ENCODE measurements around the gene RANBP3.
"Not testable (repeated sequence)": the region's sequence is repeated elsewhere in the genome, so short reads cannot be mapped to it uniquely, and the experiment has no call there.

The RANBP3 gene

DNA sequence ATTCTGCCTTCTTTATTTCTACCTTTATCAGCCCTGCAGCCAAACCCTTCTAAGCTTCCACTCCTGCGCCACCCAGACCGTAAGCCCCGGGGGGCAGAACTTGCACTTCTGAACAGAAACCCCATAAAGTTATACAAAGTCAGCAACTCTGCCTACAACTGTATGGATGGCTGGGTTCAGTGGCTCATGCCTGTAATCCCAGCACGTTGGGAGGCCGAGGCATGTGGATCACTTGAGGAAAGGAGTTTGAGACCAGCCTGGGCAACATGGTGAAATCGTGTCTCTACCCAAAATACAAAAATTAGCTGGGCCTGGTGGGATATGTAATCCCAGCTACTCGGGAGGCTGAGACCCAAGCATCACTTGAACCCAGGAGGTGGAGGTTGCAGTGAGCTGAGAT, 10.4 kb downstream of the RANBP3 start:
- DNase-seq (ENCODE audit: low read depth in 3 of 3), result no peak

GRCh38 chr19:5966941-5967340, 11.0 kb downstream of the RANBP3 start:
- DNase-seq (ENCODE audit: low read depth in 3 of 3), result no peak

GRCh38 chr19:5966215-5966614, 11.7 kb downstream of the RANBP3 start:
- DNase-seq (ENCODE audit: low read depth in 3 of 3), result no peak

- no peak for DNase-seq (ENCODE audit: low read depth in 3 of 3)
These were observed 12.9 kb downstream of the RANBP3 start for GRCh38 chr19:5964816-5965565.

GRCh38 chr19:5963855-5964254, 14.1 kb downstream of the RANBP3 start:
- DNase-seq (ENCODE audit: low read depth in 3 of 3), result no peak

GRCh38 chr19:5963259-5963658, 14.7 kb downstream of the RANBP3 start:
- not testable (repeated sequence) for DNase-seq (ENCODE audit: low read depth in 3 of 3)

GRCh38 chr19:5961969-5962945, 15.7 kb downstream of the RANBP3 start:
- DNase-seq (ENCODE audit: low read depth in 3 of 3), result peak in 2 of 3 donors; percentile 43 to 51

DNA sequence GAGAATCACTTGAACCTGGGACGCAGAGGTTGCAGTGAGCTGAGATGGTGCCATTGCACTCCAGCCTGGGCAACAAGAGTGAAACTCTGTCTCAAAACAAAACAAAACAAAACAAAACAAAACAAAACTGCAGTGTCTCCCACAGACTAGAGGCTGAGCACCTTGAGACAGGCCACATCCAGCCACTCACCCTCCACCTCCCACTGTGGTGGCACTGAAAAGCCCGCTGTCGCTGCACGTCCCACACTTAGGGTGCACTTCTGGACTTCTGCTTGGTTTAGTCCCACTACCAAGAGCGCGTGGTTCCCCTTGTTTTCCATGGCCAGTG, 16.3 kb downstream of the RANBP3 start:
- not testable (repeated sequence) for DNase-seq (ENCODE audit: low read depth in 3 of 3)

DNA sequence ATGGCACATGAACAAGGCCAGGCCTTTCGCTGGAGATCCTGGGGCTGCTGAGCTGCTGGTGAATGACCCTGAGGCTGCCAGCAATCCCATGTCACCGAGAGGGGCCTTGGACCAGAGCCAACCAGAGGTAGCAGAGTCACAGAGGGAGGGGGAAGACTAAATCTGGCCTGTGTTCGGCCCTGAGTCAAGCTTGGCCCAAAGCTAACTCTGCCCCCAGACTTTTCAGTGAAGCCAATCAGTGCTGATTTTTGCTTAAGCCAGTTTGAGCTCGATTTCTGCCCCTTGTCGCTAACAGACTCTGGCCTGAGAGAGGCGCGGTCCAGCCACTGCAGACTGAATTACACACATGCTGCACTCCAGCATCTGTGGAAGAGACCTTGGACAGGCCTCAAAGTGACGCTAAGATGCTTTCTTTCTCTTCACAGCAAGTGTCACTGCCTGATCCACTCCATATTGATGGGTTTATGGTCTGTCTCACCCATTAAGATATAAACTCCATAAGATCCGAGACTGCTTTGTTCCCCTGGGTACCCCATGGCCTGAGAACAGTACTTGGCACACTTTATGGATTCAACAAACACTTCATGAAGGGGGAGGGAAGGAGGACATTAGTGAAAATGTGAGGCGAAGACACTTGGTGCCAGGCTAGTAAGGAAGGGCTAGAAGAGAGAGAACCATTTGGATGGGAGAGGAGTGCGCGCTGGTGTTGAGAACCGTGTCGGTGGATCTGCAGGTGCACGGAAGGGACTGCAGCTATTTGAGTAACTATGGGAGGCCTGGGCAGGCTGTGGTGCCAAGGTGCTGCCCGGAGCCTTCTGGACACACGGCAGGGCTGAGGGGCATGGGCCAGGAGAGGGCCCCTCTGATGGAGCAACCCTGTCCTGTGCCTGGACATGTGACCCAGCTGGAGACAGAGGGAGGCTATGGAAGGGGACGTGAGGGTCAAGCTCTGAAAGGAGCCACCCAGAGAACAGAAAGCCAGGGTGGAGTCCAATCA, 17.6 kb downstream of the RANBP3 start:
- DNase-seq (ENCODE audit: low read depth in 3 of 3), result no peak

DNA sequence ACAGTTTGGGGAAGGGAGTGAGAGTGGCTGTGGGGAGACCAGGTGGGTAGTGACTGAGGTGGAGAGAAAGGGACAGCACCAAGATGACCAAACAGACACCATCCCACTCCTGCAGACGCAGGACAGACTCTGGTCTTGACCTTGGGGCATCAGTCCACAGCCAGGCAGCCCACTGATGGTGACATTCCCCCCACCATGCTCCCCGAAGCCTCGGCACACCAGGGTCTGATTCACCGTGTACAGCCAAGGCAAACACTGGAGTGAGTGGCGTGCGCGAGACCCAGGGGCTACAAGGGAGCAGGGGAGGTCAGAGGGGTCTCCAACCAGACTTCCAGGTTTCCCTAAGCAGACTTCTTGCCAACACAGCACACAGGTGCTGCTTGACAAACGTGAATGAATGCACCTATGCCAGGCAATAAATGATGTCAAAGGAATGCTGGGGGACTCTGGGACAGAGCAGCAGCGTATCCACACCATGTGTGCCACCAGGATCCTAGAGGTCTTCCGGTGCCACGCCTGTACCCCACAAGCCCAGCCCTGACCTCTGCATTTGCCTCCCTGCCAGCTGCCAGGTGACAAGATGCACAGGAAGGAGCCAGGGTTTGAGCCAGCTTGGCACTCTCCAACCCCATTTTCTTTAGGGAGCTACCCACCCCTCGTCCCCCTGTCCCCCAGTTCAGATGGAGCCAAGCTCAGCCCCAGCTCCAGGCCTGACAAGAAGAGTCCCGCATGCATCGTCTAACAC, 18.5 kb downstream of the RANBP3 start:
- DNase-seq (ENCODE audit: low read depth in 3 of 3), result no peak

DNA sequence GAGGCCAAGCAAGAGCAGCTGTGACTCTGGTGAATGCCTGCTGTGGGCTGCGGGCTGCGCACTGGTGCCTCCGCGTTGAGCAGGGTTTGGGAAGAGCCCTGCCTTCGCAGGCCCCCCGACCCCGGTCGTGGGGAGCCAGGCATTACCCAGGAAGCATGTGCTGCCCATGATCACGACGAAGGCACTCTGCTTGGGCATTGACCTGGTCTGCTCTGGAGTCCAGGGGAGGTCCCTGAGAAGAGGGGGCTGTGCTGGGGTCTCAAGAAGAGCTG, 19.2 kb downstream of the RANBP3 start:
- DNase-seq (ENCODE audit: low read depth in 3 of 3), result no peak

GRCh38 chr19:5958074-5958850, 19.7 kb downstream of the RANBP3 start:
- DNase-seq (ENCODE audit: low read depth in 3 of 3), result no peak

GRCh38 chr19:5957170-5957569, 20.8 kb downstream of the RANBP3 start:
- no peak for DNase-seq (ENCODE audit: low read depth in 3 of 3)

DNA sequence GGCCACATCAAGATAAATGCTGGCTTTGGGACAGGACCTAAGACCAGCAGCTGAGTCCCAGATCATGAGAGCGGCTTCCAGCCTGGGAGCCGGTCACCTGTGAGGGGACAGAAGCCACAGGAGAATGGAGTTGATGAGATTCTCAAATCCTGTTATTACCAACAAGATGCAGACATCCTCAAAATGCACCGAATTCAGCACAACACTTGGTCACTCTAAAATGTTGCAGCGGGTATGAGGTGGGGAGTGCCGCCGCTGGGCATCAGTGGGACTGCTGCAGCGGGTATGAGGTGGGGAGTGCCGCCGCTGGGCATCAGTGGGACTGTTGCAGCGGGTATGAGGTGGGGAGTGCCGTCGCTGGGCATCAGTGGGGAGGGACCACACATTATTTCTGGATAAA, 21.2 kb downstream of the RANBP3 start:
- no peak for DNase-seq (ENCODE audit: low read depth in 3 of 3)

- no peak for DNase-seq (ENCODE audit: low read depth in 3 of 3)
These were observed 21.6 kb downstream of the RANBP3 start for GRCh38 chr19:5956323-5956722.

GRCh38 chr19:5955636-5955935, 22.4 kb downstream of the RANBP3 start:
- no peak for DNase-seq (ENCODE audit: low read depth in 3 of 3)

GRCh38 chr19:5954293-5954692, 23.6 kb downstream of the RANBP3 start:
- no peak for DNase-seq (ENCODE audit: low read depth in 3 of 3)

DNA sequence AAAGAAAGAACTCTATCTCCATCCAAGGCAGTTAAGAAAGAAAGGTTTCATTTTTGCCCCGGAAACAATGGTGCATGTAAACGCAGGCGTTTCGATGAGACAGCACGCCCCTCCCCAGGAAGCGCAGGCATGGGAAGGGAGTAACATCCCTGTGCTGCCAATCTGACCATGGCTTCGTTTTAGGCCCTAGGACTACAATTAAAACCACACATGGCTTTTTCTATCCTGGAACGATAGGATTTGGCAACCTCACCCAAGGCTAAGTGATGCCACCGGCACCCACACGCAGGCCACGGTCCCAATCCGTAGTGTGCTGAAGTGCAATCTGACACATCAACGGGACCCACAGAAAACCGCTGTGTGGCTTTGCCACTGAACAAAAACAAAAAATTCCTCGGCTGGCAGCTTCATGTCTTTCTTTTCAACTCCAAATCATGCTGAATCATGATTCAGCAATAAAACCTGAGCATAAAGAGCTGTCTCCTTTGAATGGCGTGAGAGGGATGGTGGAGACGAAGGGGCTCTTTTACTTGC, 24.2 kb downstream of the RANBP3 start:
- DNase-seq (ENCODE audit: low read depth in 3 of 3), result no peak

GRCh38 chr19:5953030-5953589, 24.8 kb downstream of the RANBP3 start:
- DNase-seq (ENCODE audit: low read depth in 3 of 3), result no peak

All from stimulated activated CD4-positive, alpha-beta T cell treated with anti-CD3 and anti-CD28 coated beads, TNF-alpha, amount 100 ng/mL, for 48 hours (primary cell).